ENCODE data around the gene ZNF358. TPM values are rescaled to one million over a fixed set of nuclear protein-coding genes. Genes with fewer than 3 reads are reported as not detected.
"Not testable (repeated sequence)": the region's sequence is repeated elsewhere in the genome, so short reads cannot be mapped to it uniquely, and the experiment has no call there.

ZNF358 gene
- total and polyA plus RNA-seq, 5 experiments from 2014 or later: 0.71 to 10.8 (median 2.5) TPM

GRCh38 chr19:7534531-7535046 lies 18.7 kb downstream of the ZNF358 start:
- H3K27me3 Mint-ChIP-seq: no peaks in the 10 kb centered on the region
- H3K4me1 Mint-ChIP-seq: peaks cover 14 to 29% (median 23%) of the 10 kb centered on the region in 4 donors
- POLR2A ChIA-PET: interaction anchor here (0.9 to 4.1 kb wide), 6 partner anchors 12 to 465 kb away, joined by 3 to 63 read pairs (median 4); partner anchors contain the start of genes MCOLN1, PET100, XAB2 and ZNF358
- DNase-seq (peak in 6 of 10 donors; percentile 32 to 50 (median 44)), ATAC-seq (peak; percentile 41 to 43)
- H3K9me3 Mint-ChIP-seq: no peaks in the 10 kb centered on the region
- H3K27ac Mint-ChIP-seq: peak overlapping the region; percentile 40 to 96 (median 91)
- H3K4me3 Mint-ChIP-seq: peak overlapping the region; percentile 91 to 97 (median 94)
- H3K36me3 Mint-ChIP-seq: peaks cover 0 to 7% (median 0%) of the 10 kb centered on the region in 3 donors

DNA sequence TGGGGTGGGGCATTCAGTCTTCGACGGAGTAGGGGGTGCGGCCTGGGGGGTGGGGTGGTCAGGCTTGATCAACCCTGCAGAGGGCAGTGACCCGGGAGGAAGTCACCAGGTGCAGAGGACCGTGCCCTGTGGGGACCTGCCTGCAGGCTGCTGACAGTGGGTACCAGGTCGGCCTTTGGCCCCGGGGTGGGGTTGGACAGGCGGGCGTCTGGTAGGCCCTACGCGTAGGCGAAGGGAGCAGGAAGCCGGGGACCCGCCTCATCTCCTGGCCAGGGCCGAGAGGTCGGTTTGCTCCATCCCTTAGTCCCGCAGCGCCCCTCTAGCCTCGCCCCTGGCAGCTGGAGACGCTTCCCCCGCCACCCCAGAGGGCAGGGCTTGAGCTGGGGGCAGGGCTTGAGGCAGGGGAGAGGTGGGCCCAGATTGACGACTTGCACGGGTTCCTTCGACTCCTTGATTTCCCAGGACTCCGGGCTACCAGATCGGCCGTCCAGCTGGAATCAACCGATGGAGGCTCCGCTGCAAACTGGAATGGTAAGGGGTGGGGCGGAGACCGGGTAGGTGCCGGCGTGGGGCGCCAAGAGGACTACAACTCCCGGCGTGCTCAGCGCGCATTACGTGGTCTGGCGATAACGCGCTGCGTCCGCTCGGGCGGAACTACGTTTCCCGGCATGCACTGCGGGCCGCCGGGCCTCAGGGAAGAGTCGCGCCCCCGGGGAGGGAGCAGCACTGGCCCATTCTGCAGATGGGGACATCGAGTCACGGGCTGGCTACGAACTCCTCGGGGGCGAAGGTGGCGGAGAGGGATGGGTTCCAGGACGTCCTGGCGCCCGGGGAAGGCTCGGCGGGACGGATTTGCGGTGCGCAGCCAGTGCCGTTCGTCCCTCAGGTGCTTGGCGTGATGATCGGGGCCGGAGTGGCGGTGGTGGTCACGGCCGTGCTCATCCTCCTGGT lies 19.4 kb downstream of the ZNF358 start, which contains the start of gene PNPLA6:
TSS of gene PNPLA6 (plus strand) at position 671 of the 951 bp plus-strand sequence. CDS start at position 743, 72 bp downstream.
- POLR2A ChIA-PET: interaction anchor here (0.9 to 4.1 kb wide), 6 partner anchors 13 to 465 kb away, joined by 3 to 63 read pairs (median 4); partner anchors contain the start of genes MCOLN1, PET100, XAB2 and ZNF358
- Mint-ChIP-seq H3K9me3 (no peaks in the 10 kb centered on the region), H3K27me3 (no peaks in the 10 kb centered on the region)

GRCh38 chr19:7535998-7536695 lies 20.2 kb downstream of the ZNF358 start:
- ATAC-seq (no peak), DNase-seq (no peak)
- Mint-ChIP-seq H3K27ac (peak overlapping the region; percentile 81 to 96 (median 93)), H3K4me1 (peaks cover 14 to 31% (median 24%) of the 10 kb centered on the region in 4 donors), H3K9me3 (no peaks in the 10 kb centered on the region), H3K27me3 (no peaks in the 10 kb centered on the region), H3K36me3 (peaks cover 0 to 13% (median 5%) of the 10 kb centered on the region in 3 donors), H3K4me3 (peak overlapping the region; percentile 91 to 97 (median 94))
- POLR2A ChIA-PET: interaction anchor here (1.2 to 4.1 kb wide), 3 partner anchors 13 to 20 kb away, joined by 4 to 63 read pairs (median 10); partner anchors contain the start of genes MCOLN1 and ZNF358

More for the DNA sequence above, 19.4 kb downstream of the ZNF358 start, which contains the start of gene PNPLA6:
- Mint-ChIP-seq H3K4me1 (peaks cover 14 to 30% (median 24%) of the 10 kb centered on the region in 4 donors), H3K36me3 (peaks cover 0 to 12% (median 4%) of the 10 kb centered on the region in 3 donors), H3K27ac (peak within 1 kb of the TSS; percentile 81 to 96 (median 94)), H3K4me3 (peak within 1 kb of the TSS; percentile 91 to 97 (median 94))
- ATAC-seq (peak; percentile 78 to 81), DNase-seq (peak; percentile 84 to 97 (median 92))

DNA sequence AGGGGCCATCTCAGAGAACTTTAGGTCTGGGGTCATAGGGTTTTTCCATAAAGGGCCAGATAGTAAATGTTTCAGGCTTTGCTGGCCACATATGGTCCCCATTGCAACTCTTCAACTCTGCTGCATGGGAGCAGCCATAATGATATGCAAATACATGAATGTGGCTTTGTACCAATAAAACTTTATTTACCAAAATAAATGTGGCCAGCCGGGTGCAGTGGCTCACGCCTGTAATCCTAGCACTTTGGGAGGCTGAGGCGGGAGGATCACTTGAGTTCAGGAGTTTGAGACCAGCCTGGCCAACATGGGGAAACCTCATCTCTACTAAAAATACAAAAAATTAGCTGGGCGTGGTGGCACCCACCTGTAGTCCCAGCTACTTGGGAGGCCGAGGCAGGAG lies 23.1 kb downstream of the ZNF358 start:
- H3K4me1 Mint-ChIP-seq: peaks cover 14 to 28% (median 24%) of the 10 kb centered on the region in 4 donors
- not testable (repeated sequence) for H3K27me3 Mint-ChIP-seq, H3K9me3 Mint-ChIP-seq, DNase-seq, ATAC-seq, H3K4me3 Mint-ChIP-seq, H3K27ac Mint-ChIP-seq
- peaks cover 0 to 26% (median 11%) of the 10 kb centered on the region in 3 donors for H3K36me3 Mint-ChIP-seq
- POLR2A ChIA-PET: interaction anchor here (1.0 kb wide), 1 partner anchor 9 kb away, joined by 5 read pairs; no protein-coding TSS in a partner anchor

GRCh38 chr19:7539827-7540425 lies 24.0 kb downstream of the ZNF358 start:
- no peak for ATAC-seq
- Mint-ChIP-seq H3K36me3 (peaks cover 0 to 31% (median 11%) of the 10 kb centered on the region in 3 donors), H3K4me1 (peaks cover 12 to 29% (median 22%) of the 10 kb centered on the region in 4 donors), H3K4me3 (no peak overlapping the region), H3K9me3 (no peaks in the 10 kb centered on the region), H3K27me3 (no peaks in the 10 kb centered on the region), H3K27ac (peak overlapping the region in 1 of 10 donors; percentile 85)
- POLR2A ChIA-PET: interaction anchor here (0.7 to 1.0 kb wide), 2 partner anchors 10 to 85 kb away, joined by 3 to 5 read pairs; no protein-coding TSS in a partner anchor
- no peak for DNase-seq

- Mint-ChIP-seq H3K27me3 (no peaks in the 10 kb centered on the region), H3K4me3 (no peak overlapping the region), H3K9me3 (no peaks in the 10 kb centered on the region), H3K36me3 (peaks cover 0 to 32% (median 11%) of the 10 kb centered on the region in 3 donors), H3K27ac (no peak overlapping the region), H3K4me1 (peaks cover 11 to 32% (median 21%) of the 10 kb centered on the region in 4 donors)
- POLR2A ChIA-PET: no interaction called here
- ATAC-seq (no peak), DNase-seq (no peak)
Observed at GRCh38 chr19:7540761-7541474, 25.0 kb downstream of the ZNF358 start.

DNA sequence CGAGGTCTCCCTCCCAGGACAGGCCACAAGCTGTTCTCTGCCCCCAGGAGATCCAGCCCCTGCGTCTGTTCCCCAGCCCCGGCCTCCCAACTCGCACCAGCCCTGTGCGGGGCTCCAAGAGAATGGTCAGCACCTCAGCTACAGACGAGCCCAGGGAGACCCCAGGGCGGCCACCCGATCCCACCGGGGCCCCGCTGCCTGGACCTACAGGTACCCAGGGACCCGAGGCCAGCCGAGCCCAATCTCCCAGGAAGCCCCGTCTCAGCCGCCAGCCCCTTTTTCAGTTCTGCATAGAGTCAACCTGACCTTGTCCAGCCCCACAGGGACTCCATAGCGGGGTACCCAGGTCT lies 25.5 kb downstream of the ZNF358 start:
- Mint-ChIP-seq H3K27ac (no peak overlapping the region), H3K4me1 (peaks cover 10 to 30% (median 19%) of the 10 kb centered on the region in 4 donors), H3K36me3 (peaks cover 0 to 34% (median 11%) of the 10 kb centered on the region in 3 donors), H3K27me3 (no peaks in the 10 kb centered on the region), H3K9me3 (no peaks in the 10 kb centered on the region), H3K4me3 (no peak overlapping the region)
- DNase-seq (no peak), ATAC-seq (no peak)
- POLR2A ChIA-PET: no interaction called here

DNA sequence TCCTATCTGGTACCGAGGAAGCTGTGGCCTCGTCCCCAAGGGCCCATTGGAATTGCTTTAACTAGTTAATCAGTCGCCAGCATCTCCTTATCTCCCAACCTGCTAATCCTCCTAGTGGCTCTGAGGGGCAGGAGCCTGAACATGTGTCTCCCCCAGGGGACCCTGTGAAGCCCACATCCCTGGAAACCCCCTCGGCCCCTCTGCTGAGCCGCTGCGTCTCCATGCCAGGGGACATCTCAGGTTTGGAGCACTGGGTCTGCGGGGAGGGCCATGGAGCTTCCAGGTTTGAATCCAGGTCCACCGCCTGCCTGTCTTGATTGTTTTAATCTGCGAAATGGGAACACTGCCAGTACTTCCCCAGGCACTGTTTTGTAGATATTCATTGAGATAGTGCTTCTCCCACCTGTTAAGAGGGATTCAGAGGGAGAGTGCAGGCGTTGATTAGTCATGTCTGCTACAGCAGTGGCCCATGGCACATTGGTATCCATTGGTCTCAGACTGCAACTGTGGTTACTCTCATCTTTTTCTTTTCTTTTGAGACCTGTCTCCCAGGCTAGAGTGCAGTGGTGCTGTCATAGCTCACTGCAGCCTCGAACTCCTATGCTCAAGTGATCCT lies 26.0 kb downstream of the ZNF358 start:
- ATAC-seq (no peak), DNase-seq (no peak)
- POLR2A ChIA-PET: interaction anchor here (0.5 to 0.6 kb wide), 2 partner anchors 51 to 88 kb away, joined by 3 to 8 read pairs; partner anchors contain the start of gene PET100
- Mint-ChIP-seq H3K27ac (no peak overlapping the region), H3K9me3 (no peaks in the 10 kb centered on the region), H3K27me3 (no peaks in the 10 kb centered on the region), H3K4me3 (no peak overlapping the region), H3K36me3 (peaks cover 0 to 34% (median 11%) of the 10 kb centered on the region in 3 donors), H3K4me1 (peaks cover 9 to 27% (median 16%) of the 10 kb centered on the region in 4 donors)

DNA sequence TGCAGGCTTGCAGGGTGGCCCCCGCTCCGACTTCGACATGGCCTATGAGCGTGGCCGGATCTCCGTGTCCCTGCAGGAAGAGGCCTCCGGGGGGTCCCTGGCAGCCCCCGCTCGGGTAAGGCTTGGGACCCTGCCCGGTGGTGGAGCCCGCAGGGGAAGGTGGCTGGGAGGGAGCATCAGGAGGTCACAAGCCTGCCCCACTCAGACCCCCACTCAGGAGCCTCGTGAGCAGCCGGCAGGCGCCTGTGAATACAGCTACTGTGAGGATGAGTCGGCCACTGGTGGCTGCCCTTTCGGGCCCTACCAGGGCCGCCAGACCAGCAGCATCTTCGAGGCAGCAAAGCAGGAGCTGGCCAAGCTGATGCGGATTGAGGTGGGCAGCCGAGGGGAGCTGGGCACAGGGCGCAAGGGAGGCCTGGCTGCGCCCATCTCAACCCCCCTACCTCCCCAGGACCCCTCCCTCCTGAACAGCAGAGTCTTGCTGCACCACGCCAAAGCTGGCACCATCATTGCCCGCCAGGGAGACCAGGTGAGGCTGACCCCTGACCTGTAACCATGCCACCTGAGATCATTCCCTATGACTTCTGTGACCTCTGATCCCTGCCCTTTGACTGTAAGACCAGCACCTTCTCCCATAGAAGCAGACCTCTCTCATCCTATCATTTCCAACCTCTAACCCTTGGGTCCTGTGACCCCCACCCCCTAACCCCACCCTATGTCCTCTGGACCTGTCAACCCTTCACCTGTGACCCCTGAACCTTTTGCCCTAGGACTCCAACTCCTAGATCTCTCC lies 26.8 kb downstream of the ZNF358 start:
- DNase-seq (no peak), ATAC-seq (no peak)
- H3K27ac Mint-ChIP-seq: peak overlapping the region in 4 of 10 donors; percentile 34 to 78 (median 56)
- POLR2A ChIA-PET: interaction anchor here (0.5 to 0.6 kb wide), 2 partner anchors 52 to 87 kb away, joined by 3 to 8 read pairs; partner anchors contain the start of gene PET100
- H3K27me3 Mint-ChIP-seq: no peaks in the 10 kb centered on the region
- peaks cover 0 to 34% (median 11%) of the 10 kb centered on the region in 3 donors for H3K36me3 Mint-ChIP-seq
- no peak overlapping the region for H3K4me3 Mint-ChIP-seq
- H3K9me3 Mint-ChIP-seq: no peaks in the 10 kb centered on the region
- H3K4me1 Mint-ChIP-seq: peaks cover 6 to 20% (median 12%) of the 10 kb centered on the region in 4 donors

- peaks cover 0 to 31% (median 11%) of the 10 kb centered on the region in 3 donors for H3K36me3 Mint-ChIP-seq
- peaks cover 5 to 19% (median 9%) of the 10 kb centered on the region in 4 donors for H3K4me1 Mint-ChIP-seq
- H3K27me3 Mint-ChIP-seq: no peaks in the 10 kb centered on the region
- no peak overlapping the region for H3K27ac Mint-ChIP-seq
- DNase-seq: no peak
- no peak for ATAC-seq
- POLR2A ChIA-PET: no interaction called here
- H3K4me3 Mint-ChIP-seq: no peak overlapping the region
- H3K9me3 Mint-ChIP-seq: no peaks in the 10 kb centered on the region
Observed at GRCh38 chr19:7544626-7545025, 28.7 kb downstream of the ZNF358 start.
